NB4 (cell line): ENCODE results near the gene MGAM2.

Experiments
- CTCF ChIP-seq: IDR thresholded peaks from one replicate; pipeline ENCODE4 v1.5.1; 2012; ENCODE audit warnings: low read depth, low read length
- MYC ChIP-seq: IDR thresholded peaks from 2 replicates; pipeline ENCODE4 v1.6.1; 2011; ENCODE audit warnings: low read depth, low read length
- POLR2A ChIP-seq: IDR thresholded peaks from 2 replicates; pipeline ENCODE4 v1.6.1; 2011; ENCODE audit warnings: mild to moderate bottlenecking; ENCODE audit not compliant: insufficient read length; ENCODE audit errors: extremely low read depth
- TF ChIP-seq, protein P1 (sequence below): IDR thresholded peaks from 2 replicates; pipeline ENCODE4 v1.6.1; 2011; ENCODE audit warnings: low read depth, low read length

- no peak for TF ChIP-seq CTCF
- TF ChIP-seq POLR2A, result no peak
- no peak for TF ChIP-seq MYC
- TF ChIP-seq, protein P1, sequence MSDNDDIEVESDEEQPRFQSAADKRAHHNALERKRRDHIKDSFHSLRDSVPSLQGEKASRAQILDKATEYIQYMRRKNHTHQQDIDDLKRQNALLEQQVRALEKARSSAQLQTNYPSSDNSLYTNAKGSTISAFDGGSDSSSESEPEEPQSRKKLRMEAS, result no peak
Observed at GRCh38 chr7:142240546-142240945, 129.0 kb downstream of the MGAM2 start.
